Small intestine (tissue), 7 donors: Measurements from ENCODE around the gene EHF. TPM values are rescaled to one million over a fixed set of nuclear protein-coding genes. Genes with fewer than 3 reads are reported as not detected.

Experiments
- DNase-seq, 2 donors: peaks; one replicate each; pipeline versions ENCODE4 v3.0.0 to v3.0.0-alpha.2; 2013
- FAIRE-seq: peaks from 2 replicates; lab custom pipeline; 2012; peaks lifted over from hg19 to GRCh38; lab: Jason Lieb, UNC
- H3K27ac ChIP-seq, 3 donors: one replicate each; pipeline ENCODE4 v1.5.1; 2013; ENCODE audit warnings: low read length in 2 of 3, mild to moderate bottlenecking in 2 of 3, control low read depth in 1 of 3, inconsistent platforms in 1 of 3, low read depth in 1 of 3, moderate library complexity in 1 of 3
- H3K27me3 ChIP-seq, 3 donors: one replicate each; pipeline ENCODE4 v1.6.1; 2013; ENCODE audit warnings: low read length in 3 of 3, inconsistent platforms in 1 of 3; ENCODE audit not compliant: control insufficient read depth in 3 of 3, insufficient read depth in 3 of 3
- H3K36me3 ChIP-seq, 3 donors: one replicate each; pipeline ENCODE4 v1.6.1; 2013; ENCODE audit warnings: low read length in 3 of 3, inconsistent platforms in 1 of 3, low read depth in 1 of 3, mild to moderate bottlenecking in 1 of 3, moderate library complexity in 1 of 3; ENCODE audit not compliant: control insufficient read depth in 3 of 3, insufficient read depth in 2 of 3
- H3K4me1 ChIP-seq, 3 donors: one replicate each; pipeline ENCODE4 v1.6.1; 2013; ENCODE audit warnings: low read length in 2 of 3, inconsistent platforms in 1 of 3, low read depth in 1 of 3, mild to moderate bottlenecking in 1 of 3, moderate library complexity in 1 of 3; ENCODE audit not compliant: control insufficient read depth in 3 of 3, insufficient read depth in 2 of 3
- H3K4me3 ChIP-seq, 3 donors: one replicate each; pipeline ENCODE4 v1.5.1; 2013; ENCODE audit warnings: low read length in 3 of 3, control low read depth in 1 of 3, inconsistent platforms in 1 of 3, low read depth in 1 of 3, mild to moderate bottlenecking in 1 of 3, moderate library complexity in 1 of 3
- H3K9me3 ChIP-seq, 2 donors: one replicate each; pipeline ENCODE4 v1.6.1; 2013; ENCODE audit warnings: low read depth in 1 of 2, low read length in 1 of 2; ENCODE audit not compliant: control insufficient read depth in 2 of 2, insufficient read depth in 1 of 2
- WGBS, 3 donors: extraction: QIAGEN DNeasy Blood & Tissue Kit; methylation state at CpG; one replicate each; pipeline ENCODE4 v1.1.7; 2013; 5-methylcytosine and 5-hydroxymethylcytosine counted together
- polyA plus RNA-seq, 4 donors: library from polyadenylated mRNA; stranded (reverse) in 3 of 4; unstranded in 1 of 4; fragments of 200-250 nt in 3 of 4; fragments of 120-200 nt in 1 of 4; gene quantifications; one replicate each; pipeline versions ENCODE4 v1.2.1 to v1.2.3, GENCODE V29; 2013
- donor health status: healthy with polysubstance abuse.
- donor health status: control.
- donor health status: control.
- donor health status: Bipolar disorder and iron deficiency.
- donor health status: healthy.

The EHF gene
- polyA plus RNA-seq, 4 donors, result 7.3 to 54.1 (median 26.2) TPM

GRCh38 chr11:34603129-34604001 is 17.5 kb upstream of the EHF start:
- Histone ChIP-seq H3K9me3 (no peaks in the 10 kb centered on the region), H3K4me3 (no peak overlapping the region), H3K27ac (peak overlapping the region; percentile 67 to 97 (median 95)), H3K36me3 (no peaks in the 10 kb centered on the region), H3K4me1 (peaks cover 15 to 73% (median 20%) of the 10 kb centered on the region in 3 donors), H3K27me3 (no peaks in the 10 kb centered on the region)
- WGBS, 3 donors, result 24 to 61% (median 32%) methylated on average over 15 of the region's 15 CpGs
- FAIRE-seq, result no peak
- peak; percentile 93 to 98 for DNase-seq

- Histone ChIP-seq H3K27ac (peak overlapping the region; percentile 63 to 95 (median 71)), H3K36me3 (no peaks in the 10 kb centered on the region), H3K4me1 (peaks cover 15 to 71% (median 18%) of the 10 kb centered on the region in 3 donors), H3K27me3 (no peaks in the 10 kb centered on the region), H3K4me3 (no peak overlapping the region), H3K9me3 (no peaks in the 10 kb centered on the region)
- WGBS, 3 donors, result 48 to 74% (median 62%) methylated on average over 2 of the region's 2 CpGs
- DNase-seq, result peak in 1 of 2 donors; percentile 52
- FAIRE-seq, result no peak
These were observed 16.7 kb upstream of the EHF start for GRCh38 chr11:34604145-34604544.

- Histone ChIP-seq H3K27ac (peak overlapping the region in 1 of 3 donors; percentile 95), H3K4me1 (peaks cover 11 to 65% (median 14%) of the 10 kb centered on the region in 3 donors), H3K9me3 (no peaks in the 10 kb centered on the region), H3K36me3 (no peaks in the 10 kb centered on the region), H3K27me3 (no peaks in the 10 kb centered on the region), H3K4me3 (no peak overlapping the region)
- FAIRE-seq (no peak), DNase-seq (peak; percentile 63 to 76)
- WGBS, 3 donors, result 47 to 66% (median 63%) methylated on average over 8 of the region's 8 CpGs
These were observed 16.0 kb upstream of the EHF start for GRCh38 chr11:34604911-34605310.

GRCh38 chr11:34605481-34606325 is 15.2 kb upstream of the EHF start:
- no peaks in the 10 kb centered on the region for H3K36me3 ChIP-seq
- no peaks in the 10 kb centered on the region for H3K9me3 ChIP-seq
- H3K27ac ChIP-seq, result no peak overlapping the region
- no peak overlapping the region for H3K4me3 ChIP-seq
- DNase-seq (no peak), FAIRE-seq (no peak)
- H3K27me3 ChIP-seq, result no peaks in the 10 kb centered on the region
- 82 to 88% (median 82%) methylated on average over 6 of the region's 6 CpGs for WGBS, 3 donors
- peaks cover 6 to 58% (median 14%) of the 10 kb centered on the region in 3 donors for H3K4me1 ChIP-seq

- 39 to 54% (median 48%) methylated on average over 4 of the region's 4 CpGs for WGBS, 3 donors
- Histone ChIP-seq H3K36me3 (no peaks in the 10 kb centered on the region), H3K4me1 (peaks cover 6 to 50% (median 9%) of the 10 kb centered on the region in 3 donors), H3K4me3 (no peak overlapping the region), H3K27me3 (no peaks in the 10 kb centered on the region), H3K27ac (no peak overlapping the region), H3K9me3 (no peaks in the 10 kb centered on the region)
- FAIRE-seq, result no peak
- DNase-seq, result peak in 1 of 2 donors; percentile 60
These were observed 14.4 kb upstream of the EHF start for GRCh38 chr11:34606326-34607120.

- Histone ChIP-seq H3K9me3 (no peaks in the 10 kb centered on the region), H3K36me3 (no peaks in the 10 kb centered on the region), H3K4me3 (no peak overlapping the region), H3K4me1 (peaks cover 6 to 29% (median 9%) of the 10 kb centered on the region in 3 donors), H3K27me3 (no peaks in the 10 kb centered on the region), H3K27ac (no peak overlapping the region)
- DNase-seq (no peak), FAIRE-seq (no peak)
- 87 to 94% (median 88%) methylated on average over 7 of the region's 7 CpGs for WGBS, 3 donors
These were observed 11.6 kb upstream of the EHF start for GRCh38 chr11:34609187-34609751.

- no peak overlapping the region for H3K4me3 ChIP-seq
- H3K27me3 ChIP-seq, result no peaks in the 10 kb centered on the region
- H3K27ac ChIP-seq, result no peak overlapping the region
- 59 to 82% (median 78%) methylated on average over 7 of the region's 7 CpGs for WGBS, 3 donors
- no peaks in the 10 kb centered on the region for H3K36me3 ChIP-seq
- peaks cover 6 to 25% (median 12%) of the 10 kb centered on the region in 3 donors for H3K4me1 ChIP-seq
- DNase-seq, result peak in 1 of 2 donors; percentile 60
- FAIRE-seq, result no peak
- no peaks in the 10 kb centered on the region for H3K9me3 ChIP-seq
These were observed 11.0 kb upstream of the EHF start for GRCh38 chr11:34609850-34610249.
